ENCODE measurements around the gene SPATA2L. TPM values are rescaled to one million over a fixed set of nuclear protein-coding genes. Genes with fewer than 3 reads are reported as not detected.
A peak's percentile ranks its signal among the peaks of the same experiment; 100 is the strongest.
"Not testable (repeated sequence)": the region's sequence is repeated elsewhere in the genome, so short reads cannot be mapped to it uniquely, and the experiment has no call there.

The SPATA2L gene
- total RNA-seq, 1 donor from 2014 or later = 18.6 TPM

- no peak for DNase-seq
- no peak for TF ChIP-seq CTCF (IDR thresholded peaks at IDR 0.05; ENCODE audit: partially characterized antibody, unreplicated experiment)
- H3K4me3 Mint-ChIP-seq (ENCODE audit: unreplicated experiment) = no peak overlapping the region
- no peaks in the 10 kb centered on the region for H3K36me3 Mint-ChIP-seq (ENCODE audit: unreplicated experiment)
- H3K4me1 Mint-ChIP-seq (ENCODE audit: low read depth, unreplicated experiment) = peaks cover 4% of the 10 kb centered on the region
- H3K9me3 Mint-ChIP-seq (ENCODE audit: unreplicated experiment) = peaks cover 7% of the 10 kb centered on the region
- H3K27ac Mint-ChIP-seq (ENCODE audit: unreplicated experiment) = no peak overlapping the region
- peaks cover 6% of the 10 kb centered on the region for H3K27me3 Mint-ChIP-seq (ENCODE audit: unreplicated experiment)
These were observed 4.8 kb downstream of the SPATA2L start for GRCh38 chr16:89696670-89697128.

- Mint-ChIP-seq H3K9me3 (ENCODE audit: unreplicated experiment) (peaks cover 7% of the 10 kb centered on the region), H3K27me3 (ENCODE audit: unreplicated experiment) (peaks cover 6% of the 10 kb centered on the region), H3K36me3 (ENCODE audit: unreplicated experiment) (no peaks in the 10 kb centered on the region), H3K4me1 (ENCODE audit: low read depth, unreplicated experiment) (peaks cover 4% of the 10 kb centered on the region), H3K27ac (ENCODE audit: unreplicated experiment) (no peak overlapping the region), H3K4me3 (ENCODE audit: unreplicated experiment) (no peak overlapping the region)
- TF ChIP-seq CTCF (IDR thresholded peaks at IDR 0.05; ENCODE audit: partially characterized antibody, unreplicated experiment) = no peak
- no peak for DNase-seq
These were observed 5.4 kb downstream of the SPATA2L start for GRCh38 chr16:89695875-89696669.

DNA sequence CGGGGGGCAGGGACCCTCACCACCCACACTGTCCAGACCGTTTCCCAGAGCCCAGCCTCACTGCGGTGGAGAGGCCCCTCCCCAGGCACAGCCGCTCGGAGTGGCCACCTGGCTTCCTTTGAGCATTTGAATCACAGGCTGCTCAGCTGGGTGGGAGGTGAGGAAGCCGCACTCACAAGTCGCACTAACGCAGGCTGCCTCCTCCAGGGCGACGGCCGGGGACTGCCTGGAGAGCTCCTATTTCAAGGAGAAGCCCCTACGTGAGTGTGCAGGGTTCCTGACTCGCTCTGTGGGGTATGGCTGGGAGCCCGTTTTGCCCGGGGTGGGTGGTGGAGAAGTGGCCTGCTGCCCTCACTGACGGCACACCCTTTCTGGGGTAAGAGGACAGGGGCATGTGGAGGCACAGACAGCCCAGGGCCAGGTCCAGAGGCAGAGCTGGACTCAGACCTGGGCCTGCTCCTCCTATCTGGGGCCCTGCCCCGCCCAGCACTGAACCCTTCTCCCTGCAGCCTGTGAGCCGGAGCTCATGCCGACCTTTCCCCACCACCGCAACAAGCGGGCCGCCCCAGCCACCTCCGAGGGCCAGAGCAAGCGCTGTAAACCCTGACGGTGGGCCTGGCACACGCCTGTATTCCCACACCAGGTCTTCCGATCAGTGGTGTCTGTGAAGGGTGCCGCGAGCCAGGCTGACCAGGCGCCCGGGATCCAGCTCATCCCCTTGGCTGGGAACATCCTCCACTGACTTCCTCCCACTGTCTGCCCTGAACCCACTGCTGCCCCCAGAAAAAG, 6.2 kb downstream of the SPATA2L start:
- TF ChIP-seq CTCF (IDR thresholded peaks at IDR 0.05; ENCODE audit: partially characterized antibody, unreplicated experiment) = no peak
- DNase-seq = no peak
- Mint-ChIP-seq H3K36me3 (ENCODE audit: unreplicated experiment) (no peaks in the 10 kb centered on the region), H3K9me3 (ENCODE audit: unreplicated experiment) (peaks cover 7% of the 10 kb centered on the region), H3K4me1 (ENCODE audit: low read depth, unreplicated experiment) (peaks cover 4% of the 10 kb centered on the region), H3K27me3 (ENCODE audit: unreplicated experiment) (peaks cover 6% of the 10 kb centered on the region), H3K4me3 (ENCODE audit: unreplicated experiment) (no peak overlapping the region), H3K27ac (ENCODE audit: unreplicated experiment) (peak overlapping the region; percentile 22)

DNA sequence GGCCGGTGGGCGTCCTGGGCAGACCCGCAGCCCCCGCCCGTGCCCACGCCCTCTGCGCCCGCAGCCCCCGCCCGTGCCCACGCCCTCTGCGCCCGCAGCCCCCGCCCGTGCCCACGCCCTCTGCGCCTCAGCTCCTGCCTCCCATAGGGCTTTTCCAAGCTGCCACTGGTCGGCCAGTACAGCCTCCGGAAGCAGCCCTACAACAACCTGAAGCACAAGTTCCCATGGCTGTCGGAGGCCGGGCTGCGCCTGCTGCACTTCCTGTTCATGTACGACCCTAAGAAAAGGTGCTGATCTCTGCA, 6.8 kb downstream of the SPATA2L start:
- H3K4me3 Mint-ChIP-seq (ENCODE audit: unreplicated experiment); H3K9me3 Mint-ChIP-seq (ENCODE audit: unreplicated experiment); H3K36me3 Mint-ChIP-seq (ENCODE audit: unreplicated experiment); DNase-seq; H3K27me3 Mint-ChIP-seq (ENCODE audit: unreplicated experiment); H3K4me1 Mint-ChIP-seq (ENCODE audit: low read depth, unreplicated experiment): not testable (repeated sequence)
- H3K27ac Mint-ChIP-seq (ENCODE audit: unreplicated experiment) = peak overlapping the region; percentile 22

- no peak overlapping the region for H3K27ac Mint-ChIP-seq (ENCODE audit: unreplicated experiment)
- peaks cover 3% of the 10 kb centered on the region for H3K4me1 Mint-ChIP-seq (ENCODE audit: low read depth, unreplicated experiment)
- H3K9me3 Mint-ChIP-seq (ENCODE audit: unreplicated experiment) = peaks cover 9% of the 10 kb centered on the region
- H3K4me3 Mint-ChIP-seq (ENCODE audit: unreplicated experiment) = no peak overlapping the region
- no peak for TF ChIP-seq CTCF (IDR thresholded peaks at IDR 0.05; ENCODE audit: partially characterized antibody, unreplicated experiment)
- H3K27me3 Mint-ChIP-seq (ENCODE audit: unreplicated experiment) = peaks cover 8% of the 10 kb centered on the region
- no peak for DNase-seq
- H3K36me3 Mint-ChIP-seq (ENCODE audit: unreplicated experiment) = no peaks in the 10 kb centered on the region
These were observed 7.3 kb downstream of the SPATA2L start for GRCh38 chr16:89693931-89694783.

Data from glutamatergic neuron (in vitro differentiated cells).